Fibroblast of the aortic adventitia (primary cell): ENCODE results near the gene ZBTB5. TPM values are rescaled to one million over a fixed set of nuclear protein-coding genes. Genes with fewer than 3 reads are reported as not detected.
"Not testable (repeated sequence)": the region's sequence is repeated elsewhere in the genome, so short reads cannot be mapped to it uniquely, and the experiment has no call there.

Source experiments
- DNase-seq: peaks from one replicate; pipeline ENCODE4 v3.0.0-alpha.2; 2010; ENCODE audit warnings: low read depth
- H3K4me3 ChIP-seq: 2 replicates; pipeline ENCODE4 v1.5.1; 2011; ENCODE audit warnings: low read depth, mild to moderate bottlenecking, control low read depth, low read length, moderate library complexity
- total RNA-seq: library from RNA; depleted of rRNA; stranded (reverse); fragments of >200 nt; gene quantifications from 2 replicates; pipeline ENCODE4 v1.2.3, GENCODE V29; 2012; ENCODE audit warnings: low replicate concordance
- TF ChIP-seq, protein P1 (sequence below): IDR thresholded peaks from 2 replicates; pipeline ENCODE4 v1.5.1; 2011; ENCODE audit warnings: mild to moderate bottlenecking, low read length, control low read depth, inconsistent platforms; ENCODE audit not compliant: insufficient read depth

Gene ZBTB5
- total RNA-seq, 1 donor, result 9.3 TPM

DNA sequence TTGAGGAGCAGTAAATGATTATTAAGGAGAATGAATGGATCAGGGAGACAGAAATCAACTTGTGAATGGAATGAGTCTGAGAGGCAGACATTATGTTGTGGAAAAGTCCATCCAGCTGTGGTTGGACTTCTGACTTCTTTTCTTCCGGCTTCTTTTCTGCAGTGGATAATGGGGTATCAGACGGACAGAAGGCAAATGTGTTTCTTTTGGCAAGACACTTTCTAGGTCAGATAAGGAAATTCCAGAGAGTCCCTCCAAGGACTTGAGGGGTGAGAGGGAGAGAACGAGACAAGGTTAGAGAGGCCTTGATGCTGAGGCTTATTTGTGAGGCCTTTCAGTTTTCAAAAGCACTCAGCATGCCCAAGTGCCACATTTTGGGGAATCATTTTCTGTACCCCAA lies 59.9 kb downstream of the ZBTB5 start:
- H3K4me3 ChIP-seq, result no peak overlapping the region
- DNase-seq, result peak; percentile 76
- TF ChIP-seq, protein P1, sequence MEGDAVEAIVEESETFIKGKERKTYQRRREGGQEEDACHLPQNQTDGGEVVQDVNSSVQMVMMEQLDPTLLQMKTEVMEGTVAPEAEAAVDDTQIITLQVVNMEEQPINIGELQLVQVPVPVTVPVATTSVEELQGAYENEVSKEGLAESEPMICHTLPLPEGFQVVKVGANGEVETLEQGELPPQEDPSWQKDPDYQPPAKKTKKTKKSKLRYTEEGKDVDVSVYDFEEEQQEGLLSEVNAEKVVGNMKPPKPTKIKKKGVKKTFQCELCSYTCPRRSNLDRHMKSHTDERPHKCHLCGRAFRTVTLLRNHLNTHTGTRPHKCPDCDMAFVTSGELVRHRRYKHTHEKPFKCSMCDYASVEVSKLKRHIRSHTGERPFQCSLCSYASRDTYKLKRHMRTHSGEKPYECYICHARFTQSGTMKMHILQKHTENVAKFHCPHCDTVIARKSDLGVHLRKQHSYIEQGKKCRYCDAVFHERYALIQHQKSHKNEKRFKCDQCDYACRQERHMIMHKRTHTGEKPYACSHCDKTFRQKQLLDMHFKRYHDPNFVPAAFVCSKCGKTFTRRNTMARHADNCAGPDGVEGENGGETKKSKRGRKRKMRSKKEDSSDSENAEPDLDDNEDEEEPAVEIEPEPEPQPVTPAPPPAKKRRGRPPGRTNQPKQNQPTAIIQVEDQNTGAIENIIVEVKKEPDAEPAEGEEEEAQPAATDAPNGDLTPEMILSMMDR, result no peak

- H3K4me3 ChIP-seq, result no peak overlapping the region
- no peak for DNase-seq
- TF ChIP-seq, protein P1, result no peak
Measured at GRCh38 chr9:37404590-37404989, 60.7 kb downstream of the ZBTB5 start.

DNA sequence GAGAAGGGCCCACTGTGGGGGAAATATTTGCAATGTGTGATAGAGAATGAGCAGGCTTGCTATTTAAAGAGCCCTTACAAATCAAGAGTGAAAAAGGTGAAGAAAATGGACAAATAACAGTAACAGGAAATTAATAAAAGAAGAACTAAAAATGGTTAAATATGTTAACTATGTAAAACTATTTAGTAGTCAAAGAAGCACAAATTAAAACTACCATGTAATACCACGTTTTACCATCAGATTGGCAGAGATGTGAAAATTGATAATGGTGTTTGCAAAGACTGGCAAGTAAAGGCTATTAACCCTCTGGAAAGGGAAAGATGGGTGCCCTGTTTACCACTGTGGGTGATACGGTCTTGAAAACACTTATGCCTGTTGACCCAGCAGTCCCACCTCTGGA lies 65.9 kb downstream of the ZBTB5 start:
- H3K4me3 ChIP-seq, result no peak overlapping the region
- DNase-seq, result no peak
- TF ChIP-seq, protein P1, result no peak

DNA sequence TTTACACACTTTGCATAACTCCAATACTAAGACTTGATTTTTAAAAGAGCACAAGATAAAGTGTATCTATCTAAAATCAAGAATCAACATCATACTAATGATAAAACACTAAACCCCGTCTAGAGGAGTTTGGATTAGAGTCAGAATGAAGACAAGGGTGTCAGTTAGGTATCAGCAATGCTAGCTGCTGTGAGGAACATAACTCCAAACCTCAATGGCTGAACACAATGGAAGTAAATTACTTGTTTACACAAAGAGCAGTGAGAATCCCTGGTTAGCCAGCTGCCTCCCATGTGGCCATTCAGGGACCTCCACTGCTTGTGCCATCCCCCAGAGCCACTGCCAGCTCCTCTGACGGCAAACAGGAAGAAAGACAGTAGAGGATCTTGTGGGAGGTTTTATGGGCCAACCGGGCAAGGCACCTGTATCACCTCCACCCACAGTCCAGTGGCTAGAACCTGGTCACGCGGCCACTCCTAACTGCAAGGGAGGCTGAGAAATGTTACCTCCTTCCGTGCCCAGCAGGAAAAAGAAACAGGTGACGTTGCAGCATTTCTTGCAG lies 66.7 kb downstream of the ZBTB5 start:
- no peak overlapping the region for H3K4me3 ChIP-seq
- no peak for DNase-seq
- TF ChIP-seq, protein P1, result no peak

- DNase-seq, H3K4me3 ChIP-seq: not testable (repeated sequence)
Measured at GRCh38 chr9:37397948-37398347, 67.3 kb downstream of the ZBTB5 start.

GRCh38 chr9:37395663-37396062 lies 69.6 kb downstream of the ZBTB5 start:
- no peak for DNase-seq
- TF ChIP-seq, protein P1, result no peak
- no peak overlapping the region for H3K4me3 ChIP-seq

GRCh38 chr9:37395229-37395628 lies 70.0 kb downstream of the ZBTB5 start:
- TF ChIP-seq, protein P1, result no peak
- H3K4me3 ChIP-seq, result no peak overlapping the region
- no peak for DNase-seq
